ENCODE results near the gene NFIB. TPM values are rescaled to one million over a fixed set of nuclear protein-coding genes. Genes with fewer than 3 reads are reported as not detected.

Gene NFIB
- total and polyA plus RNA-seq, 2 of the 8 experiments (the other 6 are each of a cell fraction or from before 2014, with no cell fraction given), result 2.6 to 13.1 TPM

- no peak for TF ChIP-seq CHD7 (IDR thresholded peaks at IDR 0.05; ENCODE audit: insufficient replicate concordance, low read length)
- no peak for TF ChIP-seq MAX (IDR thresholded peaks at IDR 0.05)
- TF ChIP-seq TAF1 (IDR thresholded peaks at IDR 0.05; ENCODE audit: low read depth, low read length), result no peak
- TF ChIP-seq ASH2L (IDR thresholded peaks at IDR 0.05; ENCODE audit: low read length), result no peak
- no peak for TF ChIP-seq RXRA (IDR thresholded peaks at IDR 0.05; ENCODE audit: insufficient read depth, low read depth, low read length)
- no peak for TF ChIP-seq NRF1 (IDR thresholded peaks at IDR 0.05; ENCODE audit: low read depth, low read length)
- no peak for TF ChIP-seq SAP30 (IDR thresholded peaks at IDR 0.05; ENCODE audit: insufficient read depth, insufficient replicate concordance, low read length)
These were observed 48.2 kb upstream of the NFIB start (continued) for GRCh38 chr9:14362175-14362574.
